ENCODE data around the gene RUNX2.

DNA sequence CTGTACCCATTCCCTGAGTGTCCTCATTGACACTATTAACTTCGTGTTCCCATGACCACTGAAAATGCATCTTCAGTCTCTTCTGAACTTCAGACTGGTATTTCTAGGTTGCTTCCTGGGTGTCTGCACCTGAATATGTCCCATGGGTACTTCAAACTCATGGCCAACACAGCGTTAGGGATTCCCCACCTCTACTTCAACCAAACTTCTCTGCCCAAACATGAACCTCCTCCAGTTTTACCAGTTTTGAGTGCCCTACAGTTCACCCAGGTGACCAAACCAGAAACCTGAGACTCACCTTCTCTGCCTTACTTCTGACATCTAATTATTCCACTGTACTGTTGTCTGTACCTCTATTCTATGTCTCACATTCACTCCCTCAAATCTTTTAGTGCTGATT, 149.1 kb downstream of the RUNX2 start:
- TF ChIP-seq, protein P1, sequence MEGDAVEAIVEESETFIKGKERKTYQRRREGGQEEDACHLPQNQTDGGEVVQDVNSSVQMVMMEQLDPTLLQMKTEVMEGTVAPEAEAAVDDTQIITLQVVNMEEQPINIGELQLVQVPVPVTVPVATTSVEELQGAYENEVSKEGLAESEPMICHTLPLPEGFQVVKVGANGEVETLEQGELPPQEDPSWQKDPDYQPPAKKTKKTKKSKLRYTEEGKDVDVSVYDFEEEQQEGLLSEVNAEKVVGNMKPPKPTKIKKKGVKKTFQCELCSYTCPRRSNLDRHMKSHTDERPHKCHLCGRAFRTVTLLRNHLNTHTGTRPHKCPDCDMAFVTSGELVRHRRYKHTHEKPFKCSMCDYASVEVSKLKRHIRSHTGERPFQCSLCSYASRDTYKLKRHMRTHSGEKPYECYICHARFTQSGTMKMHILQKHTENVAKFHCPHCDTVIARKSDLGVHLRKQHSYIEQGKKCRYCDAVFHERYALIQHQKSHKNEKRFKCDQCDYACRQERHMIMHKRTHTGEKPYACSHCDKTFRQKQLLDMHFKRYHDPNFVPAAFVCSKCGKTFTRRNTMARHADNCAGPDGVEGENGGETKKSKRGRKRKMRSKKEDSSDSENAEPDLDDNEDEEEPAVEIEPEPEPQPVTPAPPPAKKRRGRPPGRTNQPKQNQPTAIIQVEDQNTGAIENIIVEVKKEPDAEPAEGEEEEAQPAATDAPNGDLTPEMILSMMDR (conservative IDR thresholded peaks at IDR 0.05; ENCODE audit: low read depth in 2 of 2) = no peak
- no peak for TF ChIP-seq EZH2 (IDR thresholded peaks at IDR 0.05; ENCODE audit: low read depth, unreplicated experiment)
- TF ChIP-seq POLR2AphosphoS5 (IDR thresholded peaks at IDR 0.05; ENCODE audit: low read depth) = no peak
- TF ChIP-seq, protein P2, sequence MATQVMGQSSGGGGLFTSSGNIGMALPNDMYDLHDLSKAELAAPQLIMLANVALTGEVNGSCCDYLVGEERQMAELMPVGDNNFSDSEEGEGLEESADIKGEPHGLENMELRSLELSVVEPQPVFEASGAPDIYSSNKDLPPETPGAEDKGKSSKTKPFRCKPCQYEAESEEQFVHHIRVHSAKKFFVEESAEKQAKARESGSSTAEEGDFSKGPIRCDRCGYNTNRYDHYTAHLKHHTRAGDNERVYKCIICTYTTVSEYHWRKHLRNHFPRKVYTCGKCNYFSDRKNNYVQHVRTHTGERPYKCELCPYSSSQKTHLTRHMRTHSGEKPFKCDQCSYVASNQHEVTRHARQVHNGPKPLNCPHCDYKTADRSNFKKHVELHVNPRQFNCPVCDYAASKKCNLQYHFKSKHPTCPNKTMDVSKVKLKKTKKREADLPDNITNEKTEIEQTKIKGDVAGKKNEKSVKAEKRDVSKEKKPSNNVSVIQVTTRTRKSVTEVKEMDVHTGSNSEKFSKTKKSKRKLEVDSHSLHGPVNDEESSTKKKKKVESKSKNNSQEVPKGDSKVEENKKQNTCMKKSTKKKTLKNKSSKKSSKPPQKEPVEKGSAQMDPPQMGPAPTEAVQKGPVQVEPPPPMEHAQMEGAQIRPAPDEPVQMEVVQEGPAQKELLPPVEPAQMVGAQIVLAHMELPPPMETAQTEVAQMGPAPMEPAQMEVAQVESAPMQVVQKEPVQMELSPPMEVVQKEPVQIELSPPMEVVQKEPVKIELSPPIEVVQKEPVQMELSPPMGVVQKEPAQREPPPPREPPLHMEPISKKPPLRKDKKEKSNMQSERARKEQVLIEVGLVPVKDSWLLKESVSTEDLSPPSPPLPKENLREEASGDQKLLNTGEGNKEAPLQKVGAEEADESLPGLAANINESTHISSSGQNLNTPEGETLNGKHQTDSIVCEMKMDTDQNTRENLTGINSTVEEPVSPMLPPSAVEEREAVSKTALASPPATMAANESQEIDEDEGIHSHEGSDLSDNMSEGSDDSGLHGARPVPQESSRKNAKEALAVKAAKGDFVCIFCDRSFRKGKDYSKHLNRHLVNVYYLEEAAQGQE (IDR thresholded peaks at IDR 0.05; ENCODE audit: unreplicated experiment) = no peak
- no peak for TF ChIP-seq CREB1 (CRISPR knock-in tag; IDR thresholded peaks at IDR 0.05; ENCODE audit: low read depth)
- TF ChIP-seq EZH2phosphoT487 (IDR thresholded peaks at IDR 0.05; ENCODE audit: unreplicated experiment) = no peak
- TF ChIP-seq, protein P3, sequence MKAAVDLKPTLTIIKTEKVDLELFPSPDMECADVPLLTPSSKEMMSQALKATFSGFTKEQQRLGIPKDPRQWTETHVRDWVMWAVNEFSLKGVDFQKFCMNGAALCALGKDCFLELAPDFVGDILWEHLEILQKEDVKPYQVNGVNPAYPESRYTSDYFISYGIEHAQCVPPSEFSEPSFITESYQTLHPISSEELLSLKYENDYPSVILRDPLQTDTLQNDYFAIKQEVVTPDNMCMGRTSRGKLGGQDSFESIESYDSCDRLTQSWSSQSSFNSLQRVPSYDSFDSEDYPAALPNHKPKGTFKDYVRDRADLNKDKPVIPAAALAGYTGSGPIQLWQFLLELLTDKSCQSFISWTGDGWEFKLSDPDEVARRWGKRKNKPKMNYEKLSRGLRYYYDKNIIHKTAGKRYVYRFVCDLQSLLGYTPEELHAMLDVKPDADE (IDR thresholded peaks at IDR 0.05) = no peak
- TF ChIP-seq ZNF462 (CRISPR knock-in tag; IDR thresholded peaks at IDR 0.05) = no peak
- no peak for TF ChIP-seq ZNF331 (CRISPR knock-in tag; IDR thresholded peaks at IDR 0.05; ENCODE audit: low read depth)
- no peak for TF ChIP-seq JUNB (IDR thresholded peaks at IDR 0.05; ENCODE audit: unreplicated experiment)
- TF ChIP-seq NANOG (IDR thresholded peaks at IDR 0.05; ENCODE audit: borderline replicate concordance) = no peak
- no peak for TF ChIP-seq STAT1 (IDR thresholded peaks at IDR 0.05; ENCODE audit: unreplicated experiment)
